WERI-Rb-1 (cell line): ENCODE measurements around the gene SPATA46.

Source experiments
- DNase-seq: peaks from one replicate; pipeline ENCODE4 v3.0.0-alpha.2; 2020
- H3K27ac ChIP-seq: fragments of 250-450 bp; sonication (Bioruptor Pico); 2 replicates; pipeline ENCODE4 v1.5.1; 2020; ENCODE audit warnings: mild to moderate bottlenecking, moderate library complexity
- H3K27me3 ChIP-seq: fragments of 250-450 bp; sonication (Bioruptor Pico); 2 replicates; pipeline ENCODE4 v1.5.1; 2021; ENCODE audit warnings: mild to moderate bottlenecking, low read depth, moderate library complexity; ENCODE audit not compliant: insufficient read depth, severe bottlenecking
- H3K36me3 ChIP-seq: fragments of 250-450 bp; sonication (Bioruptor Pico); 2 replicates; pipeline ENCODE4 v1.5.1; 2020; ENCODE audit warnings: mild to moderate bottlenecking, moderate library complexity
- H3K4me3 ChIP-seq: 2 replicates; pipeline ENCODE4 v1.5.1; 2011; ENCODE audit warnings: low read depth, mild to moderate bottlenecking, control low read depth, low read length
- H3K9me3 ChIP-seq: fragments of 250-450 bp; sonication (Bioruptor Pico); 2 replicates; pipeline ENCODE4 v1.5.1; 2021; ENCODE audit warnings: mild to moderate bottlenecking, moderate library complexity; ENCODE audit not compliant: severe bottlenecking
- TF ChIP-seq, protein P1 (sequence below): IDR thresholded peaks from 2 replicates; pipeline ENCODE4 v1.5.1; 2011; ENCODE audit warnings: low read depth, mild to moderate bottlenecking, control low read depth, inconsistent platforms, low read length

Gene SPATA46

DNA sequence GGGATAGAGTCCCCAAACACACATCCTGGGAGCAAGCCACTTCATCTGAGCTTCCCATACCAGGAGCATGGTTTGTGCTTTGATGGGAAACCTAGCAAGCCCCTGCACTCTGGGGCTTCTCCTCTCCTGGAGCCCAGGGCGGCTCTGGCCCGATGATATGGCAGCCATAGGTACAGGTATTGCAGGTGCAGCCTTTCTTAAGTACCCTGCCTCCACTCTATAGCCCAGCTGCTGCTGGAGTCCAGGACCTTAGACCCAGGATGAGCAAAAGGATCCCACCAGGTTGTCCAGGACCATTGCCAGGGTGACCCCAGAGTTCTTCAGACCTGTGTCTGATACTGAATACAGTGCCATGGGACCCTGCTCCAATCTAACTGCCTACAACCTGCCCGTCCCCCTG is 9.0 kb upstream of the SPATA46 start:
- Histone ChIP-seq H3K27ac (no peak overlapping the region), H3K9me3 (no peaks in the 10 kb centered on the region), H3K36me3 (peaks cover 11% of the 10 kb centered on the region), H3K4me3 (no peak overlapping the region), H3K27me3 (peaks cover 15% of the 10 kb centered on the region)
- TF ChIP-seq, protein P1, sequence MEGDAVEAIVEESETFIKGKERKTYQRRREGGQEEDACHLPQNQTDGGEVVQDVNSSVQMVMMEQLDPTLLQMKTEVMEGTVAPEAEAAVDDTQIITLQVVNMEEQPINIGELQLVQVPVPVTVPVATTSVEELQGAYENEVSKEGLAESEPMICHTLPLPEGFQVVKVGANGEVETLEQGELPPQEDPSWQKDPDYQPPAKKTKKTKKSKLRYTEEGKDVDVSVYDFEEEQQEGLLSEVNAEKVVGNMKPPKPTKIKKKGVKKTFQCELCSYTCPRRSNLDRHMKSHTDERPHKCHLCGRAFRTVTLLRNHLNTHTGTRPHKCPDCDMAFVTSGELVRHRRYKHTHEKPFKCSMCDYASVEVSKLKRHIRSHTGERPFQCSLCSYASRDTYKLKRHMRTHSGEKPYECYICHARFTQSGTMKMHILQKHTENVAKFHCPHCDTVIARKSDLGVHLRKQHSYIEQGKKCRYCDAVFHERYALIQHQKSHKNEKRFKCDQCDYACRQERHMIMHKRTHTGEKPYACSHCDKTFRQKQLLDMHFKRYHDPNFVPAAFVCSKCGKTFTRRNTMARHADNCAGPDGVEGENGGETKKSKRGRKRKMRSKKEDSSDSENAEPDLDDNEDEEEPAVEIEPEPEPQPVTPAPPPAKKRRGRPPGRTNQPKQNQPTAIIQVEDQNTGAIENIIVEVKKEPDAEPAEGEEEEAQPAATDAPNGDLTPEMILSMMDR: no peak
- no peak for DNase-seq

DNA sequence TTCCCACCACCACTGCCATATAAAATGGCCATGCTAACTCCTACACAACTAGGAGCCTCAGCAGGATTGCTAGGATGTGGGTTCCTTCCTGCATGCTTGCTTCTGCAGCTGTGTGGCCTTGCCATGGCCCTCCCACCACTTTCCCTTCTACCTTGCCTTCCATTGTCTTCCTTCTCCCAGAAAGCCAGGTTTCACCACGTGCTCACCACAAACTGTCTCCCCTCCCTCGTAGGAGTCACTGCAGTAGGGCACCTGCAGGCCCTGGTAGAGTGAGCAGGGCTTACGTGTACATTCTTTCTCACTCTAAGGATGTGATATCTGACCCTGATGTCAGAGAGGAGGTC is 8.6 kb upstream of the SPATA46 start:
- Histone ChIP-seq H3K36me3 (peaks cover 11% of the 10 kb centered on the region), H3K27me3 (peaks cover 11% of the 10 kb centered on the region), H3K9me3 (no peaks in the 10 kb centered on the region), H3K4me3 (no peak overlapping the region), H3K27ac (no peak overlapping the region)
- TF ChIP-seq, protein P1: no peak
- no peak for DNase-seq

DNA sequence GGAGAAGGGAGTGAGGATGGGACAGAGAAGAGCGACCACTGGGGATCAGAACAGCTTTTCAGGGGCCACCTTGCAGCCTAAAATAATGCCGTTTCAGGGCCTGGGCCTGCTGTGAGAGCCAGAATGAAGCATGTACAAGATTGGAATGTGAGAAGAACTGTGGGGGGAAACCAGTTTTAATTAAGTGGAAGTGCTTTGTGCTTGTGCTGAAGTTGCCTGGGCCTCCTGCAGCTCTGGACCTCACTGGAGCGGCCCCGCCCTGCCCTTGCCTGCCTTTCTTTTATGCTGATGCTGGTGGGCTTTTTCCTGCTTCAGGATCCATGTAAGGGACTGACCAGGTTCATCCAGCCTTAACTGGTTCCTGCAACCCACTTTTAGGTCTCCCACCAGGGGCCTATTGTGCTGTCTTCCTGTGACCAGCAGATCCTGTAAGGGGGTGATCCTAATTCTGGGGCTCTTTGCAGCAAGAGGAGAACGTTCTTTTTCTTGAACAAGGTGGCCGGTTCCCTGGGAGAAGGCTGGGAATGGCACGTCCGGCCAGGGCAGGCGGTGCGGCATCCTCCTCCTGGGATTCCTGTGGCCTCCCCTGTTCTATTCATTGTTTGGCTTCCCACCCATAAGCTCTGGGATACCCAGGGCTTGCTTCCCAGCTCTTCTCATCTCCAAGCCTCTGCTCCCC is 8.1 kb upstream of the SPATA46 start:
- peaks cover 11% of the 10 kb centered on the region for H3K36me3 ChIP-seq
- no peak for DNase-seq
- H3K9me3 ChIP-seq: no peaks in the 10 kb centered on the region
- no peak overlapping the region for H3K4me3 ChIP-seq
- no peak overlapping the region for H3K27ac ChIP-seq
- peaks cover 6% of the 10 kb centered on the region for H3K27me3 ChIP-seq
- TF ChIP-seq, protein P1: no peak

DNA sequence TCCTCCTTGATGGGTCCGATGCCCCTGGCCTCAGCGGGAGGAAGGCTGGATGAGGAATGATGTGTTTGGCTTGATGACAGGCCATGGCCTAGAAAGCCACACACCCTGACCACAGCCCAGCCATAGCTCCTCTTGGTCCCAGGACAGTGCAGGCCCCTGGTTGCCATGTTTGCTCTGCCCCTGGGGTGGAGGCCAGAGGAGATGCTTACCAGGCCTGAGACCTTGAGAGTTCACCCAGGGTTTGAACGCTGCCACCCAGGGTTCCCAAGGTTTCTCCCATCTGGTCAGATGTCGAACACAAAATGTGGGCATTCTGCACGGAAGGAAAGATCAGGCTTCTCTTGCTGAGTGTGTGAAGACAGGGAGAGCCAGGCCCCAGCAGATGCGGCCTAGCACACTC is 7.5 kb upstream of the SPATA46 start:
- Histone ChIP-seq H3K9me3 (no peaks in the 10 kb centered on the region), H3K27ac (no peak overlapping the region), H3K36me3 (peaks cover 11% of the 10 kb centered on the region), H3K4me3 (no peak overlapping the region), H3K27me3 (peaks cover 2% of the 10 kb centered on the region)
- no peak for DNase-seq
- TF ChIP-seq, protein P1: no peak

DNA sequence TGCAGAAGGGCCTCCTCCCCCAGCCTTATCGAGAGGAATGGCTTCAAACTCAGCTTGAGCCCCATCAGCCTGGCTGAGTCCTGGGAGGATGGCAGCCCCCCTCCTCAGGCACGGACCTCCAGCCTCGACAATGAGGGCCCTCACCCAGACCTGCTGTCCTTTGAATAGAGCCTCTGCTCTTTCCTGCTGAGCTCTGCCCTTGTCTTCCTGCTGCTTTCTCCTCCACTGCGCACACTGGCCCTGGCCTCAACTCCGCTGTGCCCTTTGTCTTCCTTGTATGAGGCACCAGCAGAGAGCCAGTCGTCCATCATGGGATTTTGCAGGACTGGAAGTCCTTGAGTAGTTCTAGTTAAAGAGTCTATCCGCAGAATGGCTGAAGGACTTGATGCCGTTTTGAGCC is 6.9 kb upstream of the SPATA46 start:
- Histone ChIP-seq H3K27me3 (peaks cover 2% of the 10 kb centered on the region), H3K4me3 (no peak overlapping the region), H3K27ac (no peak overlapping the region), H3K9me3 (no peaks in the 10 kb centered on the region), H3K36me3 (peaks cover 11% of the 10 kb centered on the region)
- TF ChIP-seq, protein P1: no peak
- no peak for DNase-seq

DNA sequence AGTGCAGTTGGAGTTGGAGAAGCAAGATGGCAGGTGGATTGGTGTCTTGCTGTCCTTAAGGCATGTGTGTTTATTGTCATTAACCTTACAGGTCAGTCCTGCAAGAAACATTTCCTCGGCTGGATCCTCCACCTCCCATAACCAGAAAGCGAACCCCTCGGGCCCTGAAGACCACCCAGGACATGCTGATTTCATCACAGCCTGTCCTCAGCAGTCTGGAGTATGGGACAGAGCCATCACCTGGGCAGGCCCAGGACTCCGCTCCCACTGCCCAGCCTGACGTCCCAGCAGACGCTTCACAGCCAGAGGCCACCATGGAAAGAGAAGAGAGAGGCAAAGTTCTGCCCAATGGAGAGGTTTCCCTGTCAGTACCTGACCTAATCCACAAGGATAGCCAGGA is 6.4 kb upstream of the SPATA46 start:
- Histone ChIP-seq H3K4me3 (no peak overlapping the region), H3K9me3 (no peaks in the 10 kb centered on the region), H3K27ac (no peak overlapping the region), H3K36me3 (peaks cover 11% of the 10 kb centered on the region), H3K27me3 (peaks cover 2% of the 10 kb centered on the region)
- DNase-seq: no peak
- TF ChIP-seq, protein P1: no peak
